H1 (cell line): Measurements from ENCODE around the gene L2HGDH. TPM values are rescaled to one million over a fixed set of nuclear protein-coding genes. Genes with fewer than 3 reads are reported as not detected.

ENCODE experiments used
- CTCF ChIA-PET: fragments of 300-600 bp; sonication (Branson Sonifier 250); formaldehyde crosslinking; loops from one replicate; lab custom pipeline; 2021; ENCODE audit not compliant: partially characterized antibody; lab: Charles Lee
- POLR2A ChIA-PET: fragments of 300-600 bp; sonication (Branson Sonifier 250); formaldehyde crosslinking; loops from one replicate; lab custom pipeline; 2021; ENCODE audit warnings: inconsistent platforms; ENCODE audit not compliant: partially characterized antibody; lab: Charles Lee
- DNase-seq, 2 experiments: peaks; one replicate each; pipeline versions ENCODE4 v3.0.0 to v3.0.0-alpha.2; 2010 to 2022; ENCODE audit warnings: low spot score in 2 of 2, low read depth in 1 of 2, mixed read lengths in 1 of 2
- FAIRE-seq: peaks from 2 replicates; lab custom pipeline; 2011; peaks lifted over from hg19 to GRCh38; lab: Jason Lieb, UNC
- H2AFZ ChIP-seq: 2 replicates; pipeline ENCODE4 v1.8.1; 2012; ENCODE audit warnings: low read length, inconsistent platforms
- H2AK5ac ChIP-seq: 2 replicates; pipeline ENCODE4 v1.6.1; 2013; ENCODE audit warnings: low read depth, low read length
- H2BK120ac ChIP-seq: replicated peaks from 2 replicates; pipeline ENCODE3; 2013; ENCODE audit warnings: low read depth, low read length, inconsistent platforms
- H2BK12ac ChIP-seq: 2 replicates; pipeline ENCODE4 v1.6.1; 2013; ENCODE audit warnings: low read depth, low read length
- H2BK15ac ChIP-seq: 2 replicates; pipeline ENCODE4 v1.6.1; 2013; ENCODE audit warnings: low read length
- H2BK20ac ChIP-seq: 2 replicates; pipeline ENCODE4 v1.6.1; 2013; ENCODE audit warnings: low read length
- H2BK5ac ChIP-seq: 2 replicates; pipeline ENCODE4 v1.6.1; 2013; ENCODE audit warnings: low read depth, low read length
- H3K14ac ChIP-seq: 2 replicates; pipeline ENCODE4 v1.6.1; 2013; ENCODE audit warnings: inconsistent platforms; ENCODE audit not compliant: insufficient read length
- H3K18ac ChIP-seq: 2 replicates; pipeline ENCODE4 v1.6.1; 2013; ENCODE audit warnings: low read length; ENCODE audit errors: extremely low read depth
- H3K23ac ChIP-seq: 2 replicates; pipeline ENCODE4 v1.6.1; 2013; ENCODE audit warnings: inconsistent platforms; ENCODE audit not compliant: insufficient read length
- H3K23me2 ChIP-seq: 2 replicates; pipeline ENCODE4 v1.6.1; 2013; ENCODE audit warnings: low read depth, low read length
- H3K27ac ChIP-seq: 2 replicates; pipeline ENCODE4 v1.6.1; 2011; ENCODE audit warnings: low read depth, low read length, inconsistent platforms
- H3K27me3 ChIP-seq, 4 experiments: replicated peaks in 1 of 4; 1 replicate in 1 of 4; 2 replicates in 3 of 4; pipeline versions ENCODE4 v1.6.1 to v1.8.1; 2011 to 2013; ENCODE audit warnings: low read length in 3 of 4, mild to moderate bottlenecking in 3 of 4, inconsistent platforms in 2 of 4, mixed read lengths in 2 of 4, moderate library complexity in 1 of 4; ENCODE audit not compliant: control insufficient read depth in 3 of 4, insufficient read depth in 3 of 4; ENCODE audit errors: extremely low read depth in 1 of 4
- H3K36me3 ChIP-seq, 4 experiments: 2 replicates each; pipeline versions ENCODE4 v1.6.1 to v1.8.1; 2011 to 2013; ENCODE audit warnings: mild to moderate bottlenecking in 4 of 4, low read length in 3 of 4, moderate library complexity in 2 of 4, control low read depth in 1 of 4, inconsistent platforms in 1 of 4; ENCODE audit not compliant: insufficient read depth in 4 of 4, control insufficient read depth in 2 of 4
- H3K4ac ChIP-seq: replicated peaks from 2 replicates; pipeline ENCODE3; 2013; ENCODE audit warnings: low read length, low read depth, mixed read lengths, inconsistent platforms; ENCODE audit not compliant: insufficient read length
- H3K4me1 ChIP-seq, 4 experiments: replicated peaks in 1 of 4; 1 replicate in 1 of 4; 2 replicates in 3 of 4; pipeline versions ENCODE4 v1.6.1 to v1.8.1; 2011 to 2013; ENCODE audit warnings: low read length in 3 of 4, inconsistent platforms in 2 of 4, mixed read lengths in 1 of 4; ENCODE audit not compliant: insufficient read depth in 4 of 4, control insufficient read depth in 3 of 4
- H3K4me2 ChIP-seq, 2 experiments: 2 replicates each; pipeline versions ENCODE4 v1.6.1 to v1.8.1; 2011 to 2013; ENCODE audit warnings: low read depth in 2 of 2, low read length in 2 of 2, control low read depth in 1 of 2, inconsistent platforms in 1 of 2, mild to moderate bottlenecking in 1 of 2; ENCODE audit not compliant: insufficient read depth in 1 of 2
- H3K4me3 ChIP-seq, 4 experiments: fragments of 200-600, 300-600 bp in 1 of 4; sonication (generic), shearing (Covaris generic), sonication (Bioruptor Twin) in 1 of 4; 2 replicates each; pipeline versions ENCODE4 v1.5.1 to v1.8.1; 2011 to 2016; ENCODE audit warnings: low read length in 4 of 4, low read depth in 3 of 4, control low read depth in 2 of 4, inconsistent platforms in 2 of 4, mild to moderate bottlenecking in 2 of 4, mixed read lengths in 1 of 4, moderate library complexity in 1 of 4; ENCODE audit not compliant: insufficient read depth in 2 of 4; ENCODE audit errors: extremely low read depth in 1 of 4
- H3K56ac ChIP-seq: replicated peaks from 2 replicates; pipeline ENCODE3; 2013; ENCODE audit warnings: low read depth, mild to moderate bottlenecking, mixed read lengths, low read length, inconsistent platforms; ENCODE audit not compliant: insufficient read length
- H3K79me1 ChIP-seq: 2 replicates; pipeline ENCODE4 v1.6.1; 2013; ENCODE audit warnings: low read depth, low read length, control low read depth
- H3K79me2 ChIP-seq, 2 experiments: 2 replicates each; pipeline versions ENCODE4 v1.6.1 to v1.8.1; 2012 to 2013; ENCODE audit warnings: low read length in 2 of 2, mild to moderate bottlenecking in 2 of 2, inconsistent platforms in 1 of 2; ENCODE audit not compliant: insufficient read depth in 2 of 2, control insufficient read depth in 1 of 2
- H3K9ac ChIP-seq, 4 experiments: replicated peaks in 1 of 4; 1 replicate in 1 of 4; 2 replicates in 3 of 4; pipeline versions ENCODE4 v1.6.1 to v1.8.1; 2011 to 2013; ENCODE audit warnings: low read depth in 3 of 4, low read length in 3 of 4, control low read depth in 2 of 4, mild to moderate bottlenecking in 2 of 4, moderate library complexity in 2 of 4, inconsistent platforms in 1 of 4; ENCODE audit errors: extremely low read depth in 1 of 4
- H3K9me3 ChIP-seq, 2 experiments: 2 replicates each; pipeline versions ENCODE4 v1.6.1 to v1.8.1; 2012 to 2013; ENCODE audit warnings: mild to moderate bottlenecking in 2 of 2, moderate library complexity in 2 of 2, control low read depth in 1 of 2, inconsistent platforms in 1 of 2, low read depth in 1 of 2, low read length in 1 of 2, mixed read lengths in 1 of 2; ENCODE audit not compliant: insufficient read depth in 2 of 2
- H4K20me1 ChIP-seq, 2 experiments: replicated peaks in 1 of 2; 2 replicates each; pipeline versions ENCODE3 to v1.8.1; 2011 to 2013; ENCODE audit warnings: inconsistent platforms in 2 of 2, low read length in 2 of 2, mild to moderate bottlenecking in 1 of 2; ENCODE audit not compliant: insufficient read depth in 2 of 2, control insufficient read depth in 1 of 2
- H4K5ac ChIP-seq: 2 replicates; pipeline ENCODE4 v1.6.1; 2013; ENCODE audit warnings: low read length, low read depth, mixed read lengths, inconsistent platforms; ENCODE audit not compliant: insufficient read length
- H4K8ac ChIP-seq: 2 replicates; pipeline ENCODE4 v1.8.0; 2013; ENCODE audit warnings: mild to moderate bottlenecking, moderate library complexity, low read length, inconsistent platforms; ENCODE audit not compliant: insufficient read depth; ENCODE audit errors: extremely low read depth
- H4K91ac ChIP-seq: replicated peaks from 2 replicates; pipeline ENCODE3; 2013; ENCODE audit warnings: low read length, mixed read lengths, inconsistent platforms; ENCODE audit not compliant: insufficient read length
- JUN ChIP-seq: IDR thresholded peaks from 2 replicates; pipeline ENCODE4 v1.6.1; 2011; ENCODE audit warnings: low read depth, mild to moderate bottlenecking, improper control_type of control experiment, low read length
- WGBS, 2 experiments: shearing (Covaris generic) in 1 of 2; methylation state at CpG; one replicate each; pipeline versions ENCODE4 v1.1.6 to v1.1.7; 2013 to 2015; ENCODE audit warnings: low lambda C conversion rate in 2 of 2, mixed read lengths in 2 of 2, inconsistent platforms in 1 of 2, low coverage in 1 of 2, missing lambda C conversion rate in 1 of 2; ENCODE audit not compliant: insufficient replicate concordance in 2 of 2, insufficient coverage in 1 of 2, insufficient read length in 1 of 2; ENCODE audit errors: extremely low coverage in 1 of 2, missing lambda C conversion rate in 1 of 2; 5-methylcytosine and 5-hydroxymethylcytosine counted together
- polyA plus RNA-seq, 7 experiments: library from polyadenylated mRNA; depleted of rRNA in 3 of 7; stranded (reverse) in 5 of 7; unstranded in 2 of 7; fragments of >200 nt in 5 of 7; fragments of 200-250 nt in 2 of 7; gene quantifications; 1 replicate in 5 of 7; 2 replicates in 1 of 7; 4 replicates in 1 of 7; pipeline versions ENCODE4 v1.2.1 to v1.2.3, GENCODE V29; 2011 to 2013; ENCODE audit warnings: missing spikeins in 2 of 7, mixed read lengths in 2 of 7
- total RNA-seq: library from RNA; stranded (reverse); fragmentation: NEBNext Ultra II Directional; extraction: Animal tissue kit (Norgen Biotek cat#: 25700); gene quantifications from 2 replicates; pipeline ENCODE4 v1.2.1, GENCODE V29; 2021

L2HGDH gene
- total and polyA plus RNA-seq, 2 of the 8 experiments (the other 6 are each of a cell fraction or from before 2014, with no cell fraction given) = 12.2 to 28.6 TPM

GRCh38 chr14:50344116-50344775 is 32.2 kb upstream of the L2HGDH start:
- WGBS, 2 experiments = 93% methylated on average over 7 of the region's 7 CpGs; no CpG with 5 or more reads in 1 of the 2 experiments
- H2BK5ac ChIP-seq = no peak overlapping the region
- H3K4me2 ChIP-seq = no peak overlapping the region
- no peak overlapping the region for H2BK12ac ChIP-seq
- DNase-seq (no peak), FAIRE-seq (no peak)
- no peak overlapping the region for H3K14ac ChIP-seq
- TF ChIP-seq JUN = no peak
- H3K79me2 ChIP-seq = no peaks in the 10 kb centered on the region
- H4K5ac ChIP-seq = no peak overlapping the region
- H2AK5ac ChIP-seq = no peak overlapping the region
- ChIA-PET CTCF (interaction anchor here (0.6 to 2.7 kb wide), 8 partner anchors 23 to 514 kb away, joined by 3 to 13 read pairs (median 4); no protein-coding TSS in a partner anchor), POLR2A (interaction anchor here (1.3 kb wide), 1 partner anchor 50 kb away, joined by 4 read pairs; no protein-coding TSS in a partner anchor)
- no peak overlapping the region for H2BK15ac ChIP-seq
- no peaks in the 10 kb centered on the region for H4K20me1 ChIP-seq
- no peak overlapping the region for H3K4me3 ChIP-seq
- H3K4me1 ChIP-seq = peaks cover 0 to 3% (median 2%) of the 10 kb centered on the region in 4 experiments; a peak in 4 of 7 replicates
- H3K4ac ChIP-seq = no peak overlapping the region
- no peak overlapping the region for H2BK20ac ChIP-seq
- H3K9me3 ChIP-seq = no peaks in the 10 kb centered on the region
- no peaks in the 10 kb centered on the region for H3K27me3 ChIP-seq
- H3K9ac ChIP-seq = no peak overlapping the region
- H3K27ac ChIP-seq = no peak overlapping the region
- no peak overlapping the region for H4K91ac ChIP-seq
- no peaks in the 10 kb centered on the region for H3K79me1 ChIP-seq
- no peak overlapping the region for H2BK120ac ChIP-seq
- no peaks in the 10 kb centered on the region for H3K23me2 ChIP-seq
- no peak overlapping the region for H3K23ac ChIP-seq
- H3K36me3 ChIP-seq = no peaks in the 10 kb centered on the region
- H3K56ac ChIP-seq = no peak overlapping the region
- H4K8ac ChIP-seq = no peak overlapping the region
- H2AFZ ChIP-seq = no peak overlapping the region
- H3K18ac ChIP-seq = no peak overlapping the region
